ENCODE results near the gene ZNF862. TPM values are rescaled to one million over a fixed set of nuclear protein-coding genes. Genes with fewer than 3 reads are reported as not detected.

ZNF862 gene
- total RNA-seq, 4 donors from 2014 or later, result 6.6 to 40.3 (median 18.6) TPM

DNA sequence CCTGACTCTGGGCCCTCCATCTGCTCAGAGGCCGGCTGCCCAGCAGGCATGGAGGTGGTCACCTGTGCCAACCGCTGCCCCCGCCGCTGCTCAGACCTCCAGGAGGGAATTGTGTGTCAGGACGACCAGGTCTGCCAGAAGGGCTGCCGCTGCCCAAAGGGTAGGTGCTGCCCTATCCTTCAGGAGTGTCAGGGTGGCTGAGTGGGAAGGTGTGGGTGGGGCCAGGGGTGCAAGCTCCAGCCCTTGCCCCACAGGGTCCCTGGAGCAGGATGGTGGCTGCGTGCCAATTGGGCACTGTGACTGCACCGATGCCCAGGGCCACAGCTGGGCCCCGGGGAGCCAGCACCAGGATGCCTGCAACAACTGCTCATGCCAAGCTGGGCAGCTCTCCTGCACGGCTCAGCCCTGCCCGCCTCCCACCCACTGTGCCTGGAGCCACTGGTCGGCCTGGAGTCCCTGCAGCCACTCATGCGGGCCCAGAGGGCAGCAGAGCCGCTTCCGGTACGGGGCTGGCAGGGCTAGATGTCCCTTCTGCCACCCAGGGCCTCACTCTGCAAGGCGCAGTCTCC, 17.5 kb upstream of the ZNF862 start:
- Histone ChIP-seq H3K36me3 (no peaks in the 10 kb centered on the region), H3K4me3 (no peak overlapping the region), H3K27ac (no peak overlapping the region), H3K9me3 (no peaks in the 10 kb centered on the region), H3K27me3 (peaks cover 6% of the 10 kb centered on the region), H3K4me1 (no peaks in the 10 kb centered on the region)
- ATAC-seq, result no peak
- TF ChIP-seq POLR2AphosphoS5 (IDR thresholded peaks at IDR 0.05) (no peak), POLR2A (IDR thresholded peaks at IDR 0.05) (no peak), EP300 (IDR thresholded peaks at IDR 0.05) (no peak), CTCF (IDR thresholded peaks at IDR 0.05) (no peak)
- WGBS, 2 donors (ENCODE audit: low coverage in 1 of 2), result no CpG with 5 or more reads among the region's 17 CpGs

DNA sequence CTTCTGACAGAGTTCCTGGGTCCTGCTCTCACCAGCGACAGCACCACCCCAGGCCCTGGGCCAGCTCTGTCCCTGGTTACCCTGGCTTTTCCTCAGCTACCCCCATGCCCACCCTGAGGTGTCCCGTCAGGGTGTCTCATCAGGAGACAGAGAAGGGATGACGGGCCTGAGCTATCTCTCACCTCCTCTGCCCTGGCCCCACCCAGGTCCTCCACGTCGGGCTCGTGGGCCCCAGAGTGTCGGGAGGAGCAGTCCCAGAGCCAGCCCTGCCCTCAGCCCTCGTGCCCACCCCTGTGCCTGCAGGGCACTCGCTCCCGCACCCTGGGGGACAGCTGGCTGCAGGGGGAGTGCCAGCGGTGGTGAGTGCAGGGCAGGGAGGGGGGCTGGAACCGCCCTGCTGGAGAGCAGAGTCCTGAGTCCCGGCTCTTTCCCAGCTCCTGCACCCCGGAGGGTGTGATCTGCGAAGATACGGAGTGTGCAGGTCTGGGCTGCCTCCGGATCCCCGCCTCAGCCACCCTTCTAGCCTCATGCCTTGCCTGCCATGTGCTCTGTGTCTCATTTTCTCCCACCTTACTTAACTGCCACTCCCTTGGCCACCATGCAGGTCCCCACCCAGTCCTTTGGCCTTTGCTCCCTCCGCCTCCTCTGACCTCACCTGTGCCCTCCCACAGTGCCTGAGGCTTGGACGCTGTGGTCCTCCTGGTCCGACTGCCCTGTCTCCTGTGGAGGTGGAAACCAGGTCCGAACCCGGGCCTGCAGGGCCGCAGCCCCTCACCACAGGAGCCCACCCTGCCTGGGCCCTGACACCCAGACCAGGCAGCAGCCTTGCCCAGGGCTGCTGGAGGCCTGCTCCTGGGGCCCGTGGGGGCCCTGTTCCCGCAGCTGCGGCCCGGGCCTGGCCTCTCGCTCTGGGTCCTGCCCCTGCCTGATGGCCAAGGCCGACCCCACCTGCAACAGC, 16.7 kb upstream of the ZNF862 start:
- no peak for ATAC-seq
- TF ChIP-seq EP300 (IDR thresholded peaks at IDR 0.05) (no peak), CTCF (IDR thresholded peaks at IDR 0.05) (no peak), POLR2A (IDR thresholded peaks at IDR 0.05) (no peak), POLR2AphosphoS5 (IDR thresholded peaks at IDR 0.05) (no peak)
- Histone ChIP-seq H3K4me3 (no peak overlapping the region), H3K27ac (no peak overlapping the region), H3K36me3 (no peaks in the 10 kb centered on the region), H3K27me3 (no peaks in the 10 kb centered on the region), H3K4me1 (no peaks in the 10 kb centered on the region), H3K9me3 (no peaks in the 10 kb centered on the region)
- 87% methylated on average over 10 of the region's 30 CpGs; no CpG with 5 or more reads in 1 of the 2 donors for WGBS, 2 donors (ENCODE audit: low coverage in 1 of 2)

DNA sequence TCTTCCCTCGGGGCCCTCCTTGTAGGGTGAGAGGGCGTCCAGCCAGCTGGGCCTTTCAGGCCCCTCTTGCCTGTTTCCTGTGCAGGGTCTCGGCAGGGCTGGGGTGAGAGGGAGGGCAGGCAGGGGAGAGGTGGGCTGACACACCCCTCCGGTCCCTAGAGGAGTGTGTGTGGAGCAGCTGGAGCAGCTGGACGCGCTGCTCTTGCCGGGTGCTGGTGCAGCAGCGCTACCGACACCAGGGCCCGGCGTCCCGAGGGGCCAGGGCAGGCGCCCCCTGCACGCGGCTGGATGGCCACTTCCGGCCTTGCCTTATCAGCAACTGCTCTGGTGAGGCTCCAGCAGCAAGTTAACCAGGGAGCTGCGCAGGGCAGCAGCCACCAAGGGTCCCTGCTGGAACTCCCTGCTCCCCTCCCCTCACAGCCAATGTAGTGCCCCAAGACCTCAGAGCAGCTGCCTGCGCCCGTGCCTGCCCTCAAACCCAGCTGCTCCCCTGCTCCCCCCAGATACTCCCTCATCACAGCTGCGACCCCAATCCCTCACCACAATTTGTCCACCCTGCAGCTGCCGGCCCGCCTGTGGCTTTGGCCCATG, 15.7 kb upstream of the ZNF862 start:
- whole genome bisulfite sequencing, 2 donors (ENCODE audit: low coverage in 1 of 2), result 80 to 100% methylated on average over 2 to 5 of the region's 22 CpGs
- H3K9me3 ChIP-seq, result no peaks in the 10 kb centered on the region
- no peak overlapping the region for H3K27ac ChIP-seq
- TF ChIP-seq POLR2A (IDR thresholded peaks at IDR 0.05) (no peak), CTCF (IDR thresholded peaks at IDR 0.05) (no peak), EP300 (IDR thresholded peaks at IDR 0.05) (no peak), POLR2AphosphoS5 (IDR thresholded peaks at IDR 0.05) (no peak)
- no peak for ATAC-seq
- no peaks in the 10 kb centered on the region for H3K4me1 ChIP-seq
- H3K36me3 ChIP-seq, result no peaks in the 10 kb centered on the region
- H3K27me3 ChIP-seq, result no peaks in the 10 kb centered on the region
- H3K4me3 ChIP-seq, result no peak overlapping the region

DNA sequence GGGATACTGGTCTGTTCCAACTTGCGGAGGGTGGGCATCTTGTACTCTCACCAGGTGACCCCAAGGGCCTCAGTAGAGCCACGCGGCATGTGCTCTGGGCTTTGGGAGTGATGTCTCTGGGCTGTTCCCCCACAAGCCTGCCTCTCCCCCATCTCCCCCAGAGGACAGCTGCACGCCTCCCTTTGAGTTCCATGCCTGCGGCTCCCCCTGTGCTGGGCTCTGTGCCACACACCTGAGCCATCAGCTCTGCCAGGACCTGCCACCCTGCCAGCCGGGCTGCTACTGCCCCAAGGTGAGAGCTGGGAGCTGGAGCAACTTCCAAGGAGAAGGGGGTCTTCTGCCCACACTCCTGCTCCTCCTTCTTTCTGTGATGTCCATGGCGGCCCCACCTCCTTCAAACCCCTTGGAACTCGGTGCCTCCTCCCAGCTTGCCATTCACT, 15.0 kb upstream of the ZNF862 start:
- Histone ChIP-seq H3K36me3 (no peaks in the 10 kb centered on the region), H3K27ac (no peak overlapping the region), H3K4me1 (no peaks in the 10 kb centered on the region), H3K27me3 (no peaks in the 10 kb centered on the region), H3K4me3 (no peak overlapping the region), H3K9me3 (no peaks in the 10 kb centered on the region)
- TF ChIP-seq POLR2A (IDR thresholded peaks at IDR 0.05), result no peak
- ATAC-seq, result no peak
- WGBS, 2 donors (ENCODE audit: low coverage in 1 of 2), result 90 to 93% methylated on average over 2 to 3 of the region's 8 CpGs

- 80 to 100% methylated on average over 1 of the region's 8 CpGs for WGBS, 2 donors (ENCODE audit: low coverage in 1 of 2)
- TF ChIP-seq POLR2AphosphoS5 (IDR thresholded peaks at IDR 0.05) (no peak), CTCF (IDR thresholded peaks at IDR 0.05) (no peak), POLR2A (IDR thresholded peaks at IDR 0.05) (no peak), EP300 (IDR thresholded peaks at IDR 0.05) (no peak)
Observed at GRCh38 chr7:149823631-149824199, 14.5 kb upstream of the ZNF862 start.

More at GRCh38 chr7:149823631-149824199, 14.5 kb upstream of the ZNF862 start:
- Histone ChIP-seq H3K4me3 (no peak overlapping the region), H3K4me1 (no peaks in the 10 kb centered on the region), H3K36me3 (no peaks in the 10 kb centered on the region), H3K27ac (no peak overlapping the region), H3K27me3 (no peaks in the 10 kb centered on the region), H3K9me3 (no peaks in the 10 kb centered on the region)
- ATAC-seq, result no peak

All from gastroesophageal sphincter (tissue), 4 donors.